ENCODE results near the gene MAPK8IP3.

DNA sequence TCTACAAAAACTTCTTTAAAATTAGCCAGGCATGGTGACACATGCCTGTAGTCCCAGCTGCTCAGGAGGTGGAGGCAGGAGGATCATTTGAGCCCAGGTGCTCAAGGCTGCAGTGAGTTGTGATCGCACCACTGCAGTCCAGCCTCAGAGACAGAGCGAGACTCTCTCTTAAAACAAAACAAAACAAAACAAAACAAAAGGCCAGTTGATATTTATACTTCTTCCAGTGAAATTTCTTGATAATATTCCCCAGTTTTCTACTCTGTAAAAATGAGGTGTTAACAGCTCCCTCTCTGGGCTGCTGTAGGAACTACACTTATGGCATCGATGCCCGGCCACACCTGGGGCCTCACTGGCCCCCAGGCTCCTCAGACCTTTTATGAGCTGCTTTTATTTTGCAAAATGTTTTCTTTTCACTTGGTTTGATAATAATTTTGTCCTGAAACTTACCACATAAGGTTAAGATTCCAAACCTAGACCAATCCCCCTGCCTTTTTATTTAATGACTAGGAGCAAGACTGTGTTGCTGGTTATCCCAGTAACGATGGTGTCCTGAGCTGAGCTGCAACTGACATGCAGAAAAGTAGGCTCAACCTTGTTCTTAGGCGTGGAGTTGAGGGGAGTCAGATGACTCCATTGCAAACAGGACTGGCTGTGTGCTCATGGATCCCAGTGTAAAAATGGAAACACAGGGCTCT, 17.6 kb downstream of the MAPK8IP3 start:
- TF ChIP-seq, protein P1, sequence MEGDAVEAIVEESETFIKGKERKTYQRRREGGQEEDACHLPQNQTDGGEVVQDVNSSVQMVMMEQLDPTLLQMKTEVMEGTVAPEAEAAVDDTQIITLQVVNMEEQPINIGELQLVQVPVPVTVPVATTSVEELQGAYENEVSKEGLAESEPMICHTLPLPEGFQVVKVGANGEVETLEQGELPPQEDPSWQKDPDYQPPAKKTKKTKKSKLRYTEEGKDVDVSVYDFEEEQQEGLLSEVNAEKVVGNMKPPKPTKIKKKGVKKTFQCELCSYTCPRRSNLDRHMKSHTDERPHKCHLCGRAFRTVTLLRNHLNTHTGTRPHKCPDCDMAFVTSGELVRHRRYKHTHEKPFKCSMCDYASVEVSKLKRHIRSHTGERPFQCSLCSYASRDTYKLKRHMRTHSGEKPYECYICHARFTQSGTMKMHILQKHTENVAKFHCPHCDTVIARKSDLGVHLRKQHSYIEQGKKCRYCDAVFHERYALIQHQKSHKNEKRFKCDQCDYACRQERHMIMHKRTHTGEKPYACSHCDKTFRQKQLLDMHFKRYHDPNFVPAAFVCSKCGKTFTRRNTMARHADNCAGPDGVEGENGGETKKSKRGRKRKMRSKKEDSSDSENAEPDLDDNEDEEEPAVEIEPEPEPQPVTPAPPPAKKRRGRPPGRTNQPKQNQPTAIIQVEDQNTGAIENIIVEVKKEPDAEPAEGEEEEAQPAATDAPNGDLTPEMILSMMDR (IDR thresholded peaks at IDR 0.05), result peak in 2 of 3 donors; percentile 63 to 73
- no peak for TF ChIP-seq POLR2A (IDR thresholded peaks at IDR 0.05)
